Dedifferentiated amniotic fluid mesenchymal stem cell (primary cell): ENCODE results near the gene SPATA18.
"Not testable (repeated sequence)": the region's sequence is repeated elsewhere in the genome, so short reads cannot be mapped to it uniquely, and the experiment has no call there.

ENCODE experiments used
- DNase-seq: peaks from one replicate; pipeline ENCODE4 v3.0.0-alpha.2; 2016; ENCODE audit errors: extremely low spot score

The SPATA18 gene

DNA sequence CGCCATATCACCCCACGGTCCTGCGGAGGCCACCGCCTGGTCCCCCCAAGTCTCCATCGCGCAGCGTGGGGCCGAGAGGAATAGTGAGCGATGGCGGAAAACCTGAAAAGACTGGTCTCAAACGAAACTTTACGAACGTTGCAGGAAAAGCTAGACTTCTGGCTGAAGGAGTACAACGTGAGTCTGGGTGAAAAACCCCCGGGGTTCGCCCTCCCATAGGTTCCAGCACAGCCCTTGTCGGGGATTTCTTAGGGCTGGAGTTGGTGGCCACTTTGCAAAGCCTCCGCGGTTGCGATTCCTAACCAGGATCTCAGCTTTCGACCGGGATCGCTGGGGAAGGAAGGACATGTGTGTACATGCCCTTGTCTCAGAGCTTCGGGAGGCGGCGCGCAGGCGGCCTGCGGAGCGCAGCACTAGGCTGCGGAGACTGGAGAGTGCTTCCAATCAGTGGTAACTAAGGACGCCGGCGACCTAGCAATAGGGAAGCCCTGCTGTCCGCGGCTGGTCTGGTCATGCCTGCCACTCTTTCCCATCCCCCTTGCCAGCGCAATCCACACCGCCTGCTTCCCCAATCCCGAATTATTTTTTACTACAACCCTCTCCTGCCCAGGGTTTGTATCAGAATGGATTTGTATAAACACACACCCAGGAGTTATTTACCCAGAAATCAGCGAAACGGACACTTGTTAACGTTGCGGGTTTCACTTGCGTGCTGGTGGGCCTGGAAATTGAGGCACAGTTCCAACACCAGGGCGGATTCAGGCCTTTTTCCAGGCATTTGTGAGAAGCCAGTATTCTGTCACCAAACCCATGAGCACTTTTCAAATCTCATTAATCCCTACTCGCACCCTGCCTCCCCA lies 741 bp downstream of the SPATA18 start:
- DNase-seq = peak; percentile 64

DNA sequence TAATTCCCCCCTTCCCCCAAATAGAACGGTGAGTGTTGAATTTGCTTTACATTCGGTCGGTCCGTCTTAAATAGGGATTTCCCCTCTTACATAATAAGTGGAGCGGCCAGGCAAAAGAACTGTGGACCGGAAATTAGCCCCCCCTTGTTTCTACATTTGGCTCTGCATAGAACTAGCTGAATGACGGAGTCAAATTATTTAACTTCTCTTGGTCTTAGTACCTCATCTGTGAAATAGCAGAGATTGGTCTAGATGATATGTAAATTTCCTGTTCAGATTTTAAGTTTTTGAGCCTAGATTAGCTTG lies 1.3 kb downstream of the SPATA18 start:
- DNase-seq = no peak

DNA sequence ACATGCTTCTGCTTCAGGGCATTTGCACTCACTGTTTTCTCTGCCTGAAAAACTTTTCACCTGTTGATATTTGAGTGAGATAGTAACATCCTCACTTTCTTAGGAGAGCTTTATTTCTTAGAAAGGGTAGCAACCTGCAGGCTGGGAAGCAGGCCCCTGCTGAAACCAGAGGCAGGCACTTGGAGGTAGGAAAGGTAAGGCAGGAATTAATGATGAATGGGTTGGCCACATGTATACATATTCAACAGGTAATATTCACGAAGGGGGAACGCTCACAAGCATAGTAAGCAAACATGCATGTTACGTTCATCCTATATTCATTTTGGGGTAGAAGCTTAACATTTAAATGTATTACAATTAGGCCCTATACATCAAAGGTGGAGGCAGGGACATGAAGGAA lies 3.1 kb downstream of the SPATA18 start:
- DNase-seq = no peak

DNA sequence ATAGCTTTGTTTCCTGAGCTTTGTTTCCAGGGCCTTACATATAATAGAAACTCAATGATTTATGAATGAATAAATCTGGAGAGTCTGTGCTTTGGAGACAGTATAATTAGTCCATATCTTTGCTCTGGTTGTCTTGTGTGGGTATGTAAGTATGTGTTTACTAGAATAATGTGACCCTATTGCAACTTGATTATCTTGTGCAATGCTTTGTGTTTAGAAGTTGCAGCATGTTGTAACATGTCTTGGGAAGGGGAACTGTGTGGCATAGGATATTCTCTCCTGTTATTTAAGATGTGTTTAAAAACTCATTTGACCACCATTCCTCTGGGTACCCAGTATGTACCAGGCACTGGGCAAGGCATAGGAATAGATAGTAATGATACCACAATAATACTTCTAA lies 6.1 kb downstream of the SPATA18 start:
- no peak for DNase-seq

DNA sequence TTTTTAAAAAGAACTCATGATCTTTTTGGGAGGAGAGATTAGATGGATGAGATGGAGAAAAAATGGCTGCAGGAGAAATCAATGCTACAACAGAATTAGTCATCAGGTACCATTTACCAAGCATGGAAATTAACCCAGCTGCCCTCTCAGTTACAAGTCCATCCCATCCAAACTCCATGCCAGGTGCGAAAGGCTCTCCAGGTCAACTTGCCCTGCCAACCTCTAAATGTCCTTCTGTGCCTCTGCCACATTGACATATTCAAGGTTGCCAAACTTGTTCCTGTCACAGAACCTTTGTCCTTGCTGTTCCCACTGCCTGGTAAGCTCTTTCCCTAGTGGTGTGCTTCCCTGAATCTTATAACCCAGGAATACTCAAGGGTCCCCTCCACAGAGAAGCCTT lies 7.2 kb downstream of the SPATA18 start:
- DNase-seq = no peak

DNA sequence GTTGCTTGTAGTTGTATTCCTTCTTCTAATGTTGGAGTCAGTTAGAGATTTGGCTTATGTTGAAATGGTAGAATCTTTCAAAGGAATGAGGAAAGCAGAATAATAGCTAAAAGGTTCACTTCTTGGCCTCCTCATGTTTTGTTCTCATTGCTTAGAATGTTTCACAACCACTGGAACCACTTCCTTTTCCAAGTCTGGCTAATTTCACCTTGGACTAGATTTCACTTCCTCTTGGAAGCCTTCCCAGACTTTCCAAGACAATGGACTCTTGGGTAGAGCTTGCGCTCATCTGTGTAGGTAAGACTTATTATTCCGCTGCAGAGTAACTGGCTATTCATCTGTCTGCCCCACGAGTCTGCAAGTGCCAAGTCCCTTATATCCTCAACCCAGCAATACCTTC lies 8.3 kb downstream of the SPATA18 start:
- no peak for DNase-seq

- DNase-seq = no peak
Measured at GRCh38 chr4:52069571-52069970, 18.5 kb downstream of the SPATA18 start.

DNA sequence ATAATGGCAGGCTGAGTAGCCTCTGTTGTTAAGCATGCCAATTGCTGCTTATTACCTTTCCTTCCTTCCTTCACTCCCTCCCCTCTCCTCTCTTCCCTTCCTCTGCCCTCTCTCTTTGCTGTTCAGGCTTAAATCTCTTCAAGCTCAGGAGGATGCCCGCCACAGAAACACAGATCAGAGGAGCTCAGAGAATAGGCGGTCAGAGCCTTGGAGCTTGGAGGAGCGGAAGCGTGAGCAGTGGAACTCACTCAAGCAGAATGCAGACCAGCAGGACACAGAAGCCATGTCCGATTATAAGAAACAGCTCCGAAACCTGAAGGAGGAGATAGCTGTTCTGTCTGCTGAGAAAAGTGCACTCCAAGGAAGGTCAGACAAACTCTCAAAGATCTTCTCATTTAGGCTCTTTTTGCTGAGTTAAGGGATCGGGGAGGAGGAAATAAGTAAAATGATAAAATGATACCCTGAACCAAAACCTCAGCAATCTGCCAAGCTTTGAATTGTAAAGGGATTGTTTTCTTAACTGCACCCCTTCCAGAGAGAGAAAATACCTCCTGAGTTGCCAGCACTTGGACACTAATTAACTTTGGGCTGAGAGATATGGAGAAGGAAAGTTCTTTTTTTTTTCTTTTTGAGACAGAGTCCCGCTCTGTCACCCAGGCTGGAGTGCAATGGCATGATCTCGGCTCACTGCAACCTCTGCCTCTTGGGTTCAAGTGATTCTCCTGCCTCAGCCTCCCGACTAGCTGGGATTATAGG lies 20.9 kb downstream of the SPATA18 start:
- DNase-seq = no peak

- DNase-seq = no peak
Measured at GRCh38 chr4:52076731-52077130, 25.6 kb downstream of the SPATA18 start.

DNA sequence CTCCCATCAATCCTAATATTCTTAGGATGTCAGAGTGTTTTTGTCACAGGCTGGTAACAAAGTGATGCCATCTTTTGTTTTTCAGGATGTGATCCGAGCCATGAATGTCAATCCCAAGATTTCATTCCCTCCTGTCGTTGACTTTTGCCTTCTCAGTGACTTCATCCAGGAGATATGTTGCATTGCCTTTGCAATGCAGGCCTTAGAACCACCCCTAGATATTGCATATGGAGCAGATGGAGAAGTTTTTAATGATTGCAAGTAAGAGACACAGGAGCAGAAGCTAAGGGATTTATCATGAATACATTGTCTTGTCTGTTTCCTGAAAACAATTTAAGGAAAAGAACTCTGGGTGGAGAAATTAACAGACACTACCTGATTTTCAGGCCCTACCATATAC lies 28.6 kb downstream of the SPATA18 start:
- no peak for DNase-seq

DNA sequence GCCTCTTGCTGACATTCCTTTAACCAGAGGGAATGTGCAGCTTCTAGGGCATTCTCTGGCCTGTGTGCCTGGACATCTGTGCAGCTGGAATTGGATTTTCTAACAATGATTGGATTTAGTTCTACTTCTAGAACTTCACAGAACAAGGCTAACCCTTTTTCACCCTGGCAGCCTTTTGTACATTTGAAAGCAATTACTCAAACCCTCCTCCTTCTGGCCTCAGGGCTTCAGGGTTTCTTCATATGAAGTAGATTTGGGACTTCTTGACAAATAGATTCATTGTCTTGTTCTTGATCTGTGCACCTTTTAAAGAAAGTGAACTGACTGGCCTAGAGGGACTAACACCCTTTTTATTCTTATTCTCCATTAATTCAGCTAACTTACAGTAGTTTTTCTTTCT lies 30.1 kb downstream of the SPATA18 start:
- no peak for DNase-seq

- not testable (repeated sequence) for DNase-seq
Measured at GRCh38 chr4:52086425-52086824, 35.3 kb downstream of the SPATA18 start.

GRCh38 chr4:52091801-52092200 lies 40.7 kb downstream of the SPATA18 start:
- peak; percentile 34 for DNase-seq

DNA sequence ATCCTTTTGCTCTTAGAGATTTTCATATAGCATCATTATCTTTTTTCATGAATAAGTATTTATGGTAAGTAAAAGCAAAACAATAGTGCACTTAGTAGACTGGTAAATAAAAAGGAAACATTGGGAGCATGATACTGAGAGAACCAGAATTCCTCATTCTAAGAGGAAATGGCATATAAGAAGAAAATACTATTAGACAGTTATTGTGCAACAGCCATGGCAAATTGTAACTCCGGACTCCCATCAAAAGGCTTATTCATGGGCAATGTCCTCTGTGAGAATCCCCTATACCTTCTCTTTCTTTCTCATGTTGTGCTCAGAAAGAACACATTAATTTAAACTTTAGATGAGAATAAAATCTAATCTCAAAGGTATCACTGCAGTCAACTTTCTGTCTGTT lies 42.4 kb downstream of the SPATA18 start:
- DNase-seq = no peak

- no peak for DNase-seq
Measured at GRCh38 chr4:52094376-52095145, 43.5 kb downstream of the SPATA18 start.

- DNase-seq = no peak
Measured at GRCh38 chr4:52095374-52095773, 44.3 kb downstream of the SPATA18 start.

GRCh38 chr4:52096048-52096447 lies 44.9 kb downstream of the SPATA18 start:
- DNase-seq = no peak

DNA sequence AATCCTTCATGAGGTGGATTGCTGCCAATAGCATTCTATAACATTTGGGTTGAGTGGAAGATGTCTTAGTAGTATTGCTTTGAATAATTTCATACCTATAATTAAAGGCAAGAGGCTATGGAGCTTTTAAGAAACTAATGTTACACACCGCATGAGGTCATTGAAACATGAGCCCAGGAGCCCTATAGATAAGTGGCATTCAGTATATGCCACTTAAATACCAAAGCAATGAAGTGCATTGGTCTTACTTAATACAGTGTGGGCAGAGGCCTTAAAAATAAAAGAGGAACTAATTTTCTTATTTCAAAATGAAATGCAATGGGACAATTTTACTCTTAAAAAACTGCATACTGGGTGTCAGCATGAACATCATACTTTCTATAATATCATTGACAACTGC lies 47.5 kb downstream of the SPATA18 start:
- DNase-seq = no peak

DNA sequence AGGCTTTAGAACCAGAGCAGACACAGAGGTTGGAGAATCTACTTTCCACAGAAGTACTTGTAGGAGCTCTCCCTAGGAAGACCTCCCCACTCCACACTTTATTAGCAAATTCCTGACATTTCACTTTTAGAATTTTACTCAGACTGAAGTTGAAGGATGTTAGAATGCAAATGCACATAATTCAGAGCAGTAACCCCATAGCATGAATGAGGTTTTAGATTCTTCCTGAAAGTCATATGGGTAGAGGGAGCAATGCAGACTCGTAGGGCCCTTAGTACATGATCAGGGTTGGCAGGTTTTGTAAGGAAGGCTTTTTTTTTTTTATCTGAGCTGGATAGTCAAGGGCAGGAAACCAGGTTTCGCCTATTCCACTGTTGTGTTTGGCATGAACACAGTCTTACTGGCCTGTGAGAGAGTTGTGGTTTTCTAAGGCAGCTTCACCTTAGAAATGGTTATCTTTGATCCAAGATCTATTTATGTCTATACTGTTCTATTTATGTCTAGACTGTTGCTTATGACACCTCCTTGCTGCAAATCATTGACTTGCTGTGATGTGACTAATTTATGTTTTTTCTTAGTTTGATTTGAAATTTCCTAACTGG lies 48.9 kb downstream of the SPATA18 start:
- no peak for DNase-seq

GRCh38 chr4:52102587-52102986 lies 51.5 kb downstream of the SPATA18 start:
- no peak for DNase-seq

DNA sequence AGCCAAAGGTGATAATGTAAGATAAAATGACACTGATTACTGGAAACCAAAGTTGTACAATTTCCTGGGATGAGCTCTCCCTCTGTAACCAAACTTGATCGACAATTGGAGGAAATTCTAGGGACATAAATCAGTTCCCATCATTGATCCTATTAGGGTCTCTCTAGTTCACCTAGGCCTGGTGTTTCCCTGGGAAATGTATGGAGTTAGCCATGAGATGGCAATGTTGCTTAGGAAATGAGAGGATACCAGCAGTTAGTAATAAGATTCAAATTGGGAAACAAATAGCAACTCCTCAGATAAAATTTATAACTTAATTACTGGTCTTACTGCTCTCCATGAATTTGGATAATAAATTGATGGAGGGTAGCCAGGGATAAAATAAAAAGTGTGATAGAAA lies 52.2 kb downstream of the SPATA18 start:
- DNase-seq = no peak

DNA sequence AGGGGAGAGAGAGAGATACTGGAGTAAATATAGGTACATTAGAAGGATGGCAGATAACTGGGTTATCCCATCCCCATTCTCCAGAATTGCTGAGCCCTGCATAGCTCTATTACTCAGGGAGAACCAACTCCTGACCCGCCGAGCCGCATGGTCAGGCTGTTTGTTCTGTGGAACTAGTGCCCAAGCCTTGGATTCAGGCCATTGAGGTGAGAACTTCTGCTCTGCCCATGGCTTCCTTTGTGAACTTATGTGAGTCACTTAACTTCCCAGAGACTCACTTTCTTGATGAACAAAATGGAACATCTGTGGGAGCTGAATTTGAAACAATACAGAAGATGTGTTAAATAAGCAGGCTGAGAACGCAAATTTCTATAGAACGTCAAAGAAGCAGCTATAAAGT lies 54.2 kb downstream of the SPATA18 start:
- no peak for DNase-seq
